Loucy (cell line): ENCODE data around the gene CLDN6.

ENCODE experiments used
- H2AFZ ChIP-seq: fragments of 200-600 bp; sonication (generic); 2 replicates; pipeline ENCODE4 v1.6.0; 2016; ENCODE audit warnings: antibody characterized with exemption, mild to moderate bottlenecking, low read length, moderate library complexity
- H3F3A ChIP-seq: fragments of 200-600 bp; 2 replicates; pipeline ENCODE4 v1.6.0; 2016; ENCODE audit warnings: antibody characterized with exemption, low read depth, mild to moderate bottlenecking
- H3K27me3 ChIP-seq: fragments of 200-600 bp; sonication (generic); 2 replicates; pipeline ENCODE4 v1.6.1; 2014; ENCODE audit warnings: low read length, mild to moderate bottlenecking; ENCODE audit not compliant: insufficient read depth, poor library complexity, severe bottlenecking
- H3K36me3 ChIP-seq: fragments of 200-600 bp; sonication (generic); 2 replicates; pipeline ENCODE4 v1.6.1; 2016; ENCODE audit warnings: low read length; ENCODE audit not compliant: insufficient read depth
- H3K4me1 ChIP-seq: fragments of 200-600 bp; sonication (generic); 2 replicates; pipeline ENCODE4 v1.5.1; 2014; ENCODE audit warnings: low read length, mild to moderate bottlenecking; ENCODE audit not compliant: insufficient read depth, poor library complexity, severe bottlenecking
- H3K4me2 ChIP-seq: fragments of 200-600 bp; sonication (generic); 2 replicates; pipeline ENCODE4 v1.6.0; 2014; ENCODE audit warnings: antibody characterized with exemption, low read length, low read depth, mild to moderate bottlenecking; ENCODE audit not compliant: poor library complexity, severe bottlenecking
- H3K4me3 ChIP-seq: fragments of 200-600 bp; sonication (generic); 2 replicates; pipeline ENCODE4 v1.5.1; 2014; ENCODE audit warnings: low read length, mild to moderate bottlenecking, mixed read lengths; ENCODE audit not compliant: poor library complexity, severe bottlenecking
- H3K79me2 ChIP-seq: fragments of 200-600 bp; sonication (generic); 2 replicates; pipeline ENCODE4 v1.6.1; 2014; ENCODE audit warnings: low read length; ENCODE audit not compliant: insufficient read depth
- H3K9ac ChIP-seq: fragments of 200-600 bp; sonication (generic); 2 replicates; pipeline ENCODE4 v1.6.0; 2014; ENCODE audit warnings: mild to moderate bottlenecking, low read depth, low read length, moderate library complexity; ENCODE audit not compliant: poor library complexity, severe bottlenecking
- H3K9me2 ChIP-seq: fragments of 200-600 bp; sonication (generic); replicated peaks from 2 replicates; pipeline ENCODE4 v1.6.1; 2016; ENCODE audit warnings: low read depth, low read length, mixed read lengths
- H3K9me3 ChIP-seq: fragments of 200-600 bp; sonication (generic); 2 replicates; pipeline ENCODE4 v1.6.1; 2014; ENCODE audit warnings: mild to moderate bottlenecking, antibody characterized with exemption, low read length, low read depth; ENCODE audit not compliant: insufficient read depth
- H4K20me1 ChIP-seq: fragments of 200-600 bp; sonication (generic); 2 replicates; pipeline ENCODE4 v1.6.0; 2014; ENCODE audit warnings: antibody characterized with exemption, low read length, mild to moderate bottlenecking; ENCODE audit not compliant: insufficient read depth, poor library complexity, severe bottlenecking
- EZH2phosphoT487 ChIP-seq: fragments of 200-600 bp; IDR thresholded peaks from 2 replicates; pipeline ENCODE4 v1.6.1; 2018; ENCODE audit warnings: antibody characterized with exemption, mild to moderate bottlenecking, moderate library complexity, borderline replicate concordance
- TF ChIP-seq, protein P1 (sequence below): fragments of 200-600 bp; sonication (generic); conservative IDR thresholded peaks from 2 replicates; pipeline ENCODE4 v1.5.1; 2014; ENCODE audit warnings: mild to moderate bottlenecking, antibody characterized with exemption, low read length

Gene CLDN6

DNA sequence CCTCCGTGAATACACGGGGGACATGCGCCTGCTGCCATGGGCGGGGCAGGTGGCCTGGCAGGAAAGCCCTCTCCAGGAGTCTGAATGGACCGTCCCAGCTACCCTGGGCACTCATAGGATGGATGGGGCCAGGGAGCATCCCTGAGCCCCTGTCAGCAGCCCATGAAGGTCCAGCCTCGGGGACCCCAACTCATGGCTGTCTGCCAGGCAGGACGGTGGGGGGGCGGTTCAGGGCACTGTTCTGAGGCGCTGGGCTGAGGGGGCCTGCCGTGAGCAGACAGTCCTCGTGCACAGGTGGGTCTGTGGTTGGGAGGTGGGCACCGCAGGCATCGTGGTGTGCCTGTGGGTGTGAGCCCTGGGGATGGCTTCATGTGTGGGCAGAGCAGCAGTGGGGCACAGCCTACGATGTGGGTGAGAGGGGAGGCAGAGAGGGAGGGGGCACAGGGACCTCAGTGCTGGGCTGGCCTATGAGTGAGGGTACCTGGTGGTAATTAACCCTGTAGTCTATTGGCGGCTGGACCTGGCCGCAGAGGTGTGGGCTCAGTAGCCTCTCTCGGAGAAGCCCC is 31.3 kb downstream of the CLDN6 start:
- no peaks in the 10 kb centered on the region for H4K20me1 ChIP-seq
- H3K4me3 ChIP-seq: no peak overlapping the region
- no peak overlapping the region for H3K9ac ChIP-seq
- H3K9me2 ChIP-seq: no peaks in the 10 kb centered on the region
- no peaks in the 10 kb centered on the region for H3K36me3 ChIP-seq
- no peak overlapping the region for H3K4me2 ChIP-seq
- no peak overlapping the region for H2AFZ ChIP-seq
- H3K9me3 ChIP-seq: no peaks in the 10 kb centered on the region
- TF ChIP-seq, protein P1, sequence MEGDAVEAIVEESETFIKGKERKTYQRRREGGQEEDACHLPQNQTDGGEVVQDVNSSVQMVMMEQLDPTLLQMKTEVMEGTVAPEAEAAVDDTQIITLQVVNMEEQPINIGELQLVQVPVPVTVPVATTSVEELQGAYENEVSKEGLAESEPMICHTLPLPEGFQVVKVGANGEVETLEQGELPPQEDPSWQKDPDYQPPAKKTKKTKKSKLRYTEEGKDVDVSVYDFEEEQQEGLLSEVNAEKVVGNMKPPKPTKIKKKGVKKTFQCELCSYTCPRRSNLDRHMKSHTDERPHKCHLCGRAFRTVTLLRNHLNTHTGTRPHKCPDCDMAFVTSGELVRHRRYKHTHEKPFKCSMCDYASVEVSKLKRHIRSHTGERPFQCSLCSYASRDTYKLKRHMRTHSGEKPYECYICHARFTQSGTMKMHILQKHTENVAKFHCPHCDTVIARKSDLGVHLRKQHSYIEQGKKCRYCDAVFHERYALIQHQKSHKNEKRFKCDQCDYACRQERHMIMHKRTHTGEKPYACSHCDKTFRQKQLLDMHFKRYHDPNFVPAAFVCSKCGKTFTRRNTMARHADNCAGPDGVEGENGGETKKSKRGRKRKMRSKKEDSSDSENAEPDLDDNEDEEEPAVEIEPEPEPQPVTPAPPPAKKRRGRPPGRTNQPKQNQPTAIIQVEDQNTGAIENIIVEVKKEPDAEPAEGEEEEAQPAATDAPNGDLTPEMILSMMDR: no peak
- no peak for TF ChIP-seq EZH2phosphoT487
- H3K27me3 ChIP-seq: no peaks in the 10 kb centered on the region
- H3K4me1 ChIP-seq: no peaks in the 10 kb centered on the region
- H3K79me2 ChIP-seq: no peaks in the 10 kb centered on the region
- no peaks in the 10 kb centered on the region for H3F3A ChIP-seq

DNA sequence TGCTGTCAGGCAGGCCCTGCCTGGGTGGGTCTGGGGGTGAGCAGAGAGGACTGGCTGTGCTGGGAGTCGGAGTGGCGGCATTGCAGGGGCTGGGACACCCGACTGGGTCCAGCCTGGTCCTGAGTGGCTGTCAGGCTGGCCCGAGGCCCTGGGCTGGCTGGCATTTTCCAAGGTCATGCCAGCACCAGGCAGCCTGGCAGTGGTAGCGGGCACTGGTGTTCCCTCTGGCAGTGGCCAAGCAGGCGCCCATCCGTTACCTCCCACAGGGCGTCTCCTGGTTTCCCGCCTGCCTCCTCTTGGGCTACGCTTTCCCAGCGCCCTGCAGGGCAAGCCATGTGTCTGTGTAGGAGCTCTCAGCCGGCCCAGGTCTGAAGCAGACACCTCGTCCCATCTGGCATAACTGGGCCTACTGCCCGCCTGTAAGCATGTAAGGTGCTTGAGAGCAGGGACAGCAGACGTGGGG is 32.1 kb downstream of the CLDN6 start:
- Histone ChIP-seq H3F3A (no peaks in the 10 kb centered on the region), H3K27me3 (no peaks in the 10 kb centered on the region), H2AFZ (no peak overlapping the region), H3K4me2 (no peak overlapping the region), H3K9ac (no peak overlapping the region), H3K79me2 (peaks cover 2% of the 10 kb centered on the region; the same call in 1 of the 2 replicates), H3K4me3 (no peak overlapping the region), H4K20me1 (no peaks in the 10 kb centered on the region), H3K9me2 (no peaks in the 10 kb centered on the region), H3K4me1 (no peaks in the 10 kb centered on the region), H3K36me3 (no peaks in the 10 kb centered on the region), H3K9me3 (no peaks in the 10 kb centered on the region)
- TF ChIP-seq, protein P1: no peak
- no peak for TF ChIP-seq EZH2phosphoT487

DNA sequence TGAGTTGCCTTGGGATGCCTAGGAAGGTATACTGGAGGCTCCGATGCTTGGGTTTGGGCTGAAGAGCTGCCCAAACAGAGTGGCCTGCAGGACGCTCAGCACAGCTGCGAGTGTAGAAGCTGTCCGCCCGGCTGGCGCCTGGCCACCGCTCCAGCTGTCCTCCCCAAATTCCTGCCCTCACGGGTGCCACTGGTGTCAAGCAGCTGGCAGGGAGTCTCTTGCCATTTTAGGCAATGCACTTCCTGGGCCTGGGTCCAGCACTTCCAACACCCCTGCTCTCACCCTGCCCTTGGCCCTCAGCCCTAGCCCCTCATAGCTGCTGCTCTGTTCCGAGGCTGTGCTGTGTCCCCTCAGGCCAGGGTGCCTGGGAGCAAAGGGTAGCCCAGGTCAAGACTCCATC is 32.5 kb downstream of the CLDN6 start:
- no peak overlapping the region for H3K4me3 ChIP-seq
- no peak overlapping the region for H3K9ac ChIP-seq
- no peak overlapping the region for H3K4me2 ChIP-seq
- no peaks in the 10 kb centered on the region for H3F3A ChIP-seq
- H3K36me3 ChIP-seq: no peaks in the 10 kb centered on the region
- TF ChIP-seq, protein P1: no peak
- no peak for TF ChIP-seq EZH2phosphoT487
- no peak overlapping the region for H2AFZ ChIP-seq
- H3K4me1 ChIP-seq: no peaks in the 10 kb centered on the region
- H3K27me3 ChIP-seq: no peaks in the 10 kb centered on the region
- no peaks in the 10 kb centered on the region for H3K9me3 ChIP-seq
- peaks cover 5% of the 10 kb centered on the region; the same call in 1 of the 2 replicates for H3K79me2 ChIP-seq
- H4K20me1 ChIP-seq: no peaks in the 10 kb centered on the region
- H3K9me2 ChIP-seq: no peaks in the 10 kb centered on the region
